Measurements from ENCODE around the gene SLC35E3. TPM values are rescaled to one million over a fixed set of nuclear protein-coding genes. Genes with fewer than 3 reads are reported as not detected.

SLC35E3 gene
- total and polyA plus RNA-seq, 2 experiments from 2014 or later = 5.5 to 13.8 TPM

GRCh38 chr12:68743356-68743755 lies 2.6 kb upstream of the SLC35E3 start (continued):
- TF ChIP-seq ETS1 (IDR thresholded peaks at IDR 0.05) = no peak
- no peak for TF ChIP-seq EZH2phosphoT487 (IDR thresholded peaks at IDR 0.05; ENCODE audit: unreplicated experiment)

GRCh38 chr12:68745376-68745903 lies 536 bp upstream of the SLC35E3 start:
- H3K36me3 ChIP-seq (ENCODE audit: insufficient read depth) = peaks cover 11% of the 10 kb centered on the region
- Mint-ChIP-seq H3K4me1 (peaks cover 9% of the 10 kb centered on the region; the same call in 2 of the 3 replicates), H3K27me3 (ENCODE audit: insufficient read depth, low read depth, poor library complexity) (peaks cover 2% of the 10 kb centered on the region), H3K9me3 (no peaks in the 10 kb centered on the region), H3K36me3 (ENCODE audit: low read depth) (peaks cover 19% of the 10 kb centered on the region), H3K27ac (peak overlapping the region; percentile 72), H3K4me3 (peak overlapping the region; percentile 97)
- peaks cover 15% of the 10 kb centered on the region for H3K79me2 ChIP-seq (replicated peaks; ENCODE audit: insufficient read depth)
- H3K4me2 ChIP-seq = peak overlapping the region; percentile 88
- peaks cover 8% of the 10 kb centered on the region; the same call in 1 of the 2 replicates for H3K4me1 ChIP-seq (ENCODE audit: insufficient read depth)
- H3F3A ChIP-seq (replicated peaks; ENCODE audit: low read depth) = 0 out of 2 replicates have a peak, but pooled peaks cover 3% of the 10 kb centered on the region
- ATAC-seq (no peak), DNase-seq (ENCODE audit: low spot score) (no peak)
- TF ChIP-seq ETS1 (IDR thresholded peaks at IDR 0.05) (no peak), JUNB (IDR thresholded peaks at IDR 0.05; ENCODE audit: unreplicated experiment) (no peak)
- no peaks in the 10 kb centered on the region for H3K9me2 ChIP-seq (ENCODE audit: insufficient read depth)
- 0 out of 2 replicates have a peak, but pooled peaks cover 4% of the 10 kb centered on the region for H4K20me1 ChIP-seq (replicated peaks; ENCODE audit: insufficient read depth)
- peak overlapping the region; percentile 88 for H3K4me3 ChIP-seq
- H3K27ac ChIP-seq (ENCODE audit: low read depth) = peak overlapping the region; percentile 28; the same call in 1 of the 2 replicates
- no peaks in the 10 kb centered on the region for H3K27me3 ChIP-seq (ENCODE audit: insufficient read depth)
- H2AFZ ChIP-seq = peak overlapping the region; percentile 69; the same call in 1 of the 2 replicates

- Mint-ChIP-seq H3K4me1 (peaks cover 9% of the 10 kb centered on the region; the same call in 2 of the 3 replicates), H3K36me3 (ENCODE audit: low read depth) (peaks cover 16% of the 10 kb centered on the region), H3K27ac (peak overlapping the region; percentile 95), H3K9me3 (no peaks in the 10 kb centered on the region), H3K27me3 (ENCODE audit: insufficient read depth, low read depth, poor library complexity) (peaks cover 4% of the 10 kb centered on the region), H3K4me3 (peak overlapping the region; percentile 97)
- TF ChIP-seq ZNF331 (CRISPR knock-in tag; IDR thresholded peaks at IDR 0.05; ENCODE audit: low read depth) = no peak
- TF ChIP-seq, protein P1, sequence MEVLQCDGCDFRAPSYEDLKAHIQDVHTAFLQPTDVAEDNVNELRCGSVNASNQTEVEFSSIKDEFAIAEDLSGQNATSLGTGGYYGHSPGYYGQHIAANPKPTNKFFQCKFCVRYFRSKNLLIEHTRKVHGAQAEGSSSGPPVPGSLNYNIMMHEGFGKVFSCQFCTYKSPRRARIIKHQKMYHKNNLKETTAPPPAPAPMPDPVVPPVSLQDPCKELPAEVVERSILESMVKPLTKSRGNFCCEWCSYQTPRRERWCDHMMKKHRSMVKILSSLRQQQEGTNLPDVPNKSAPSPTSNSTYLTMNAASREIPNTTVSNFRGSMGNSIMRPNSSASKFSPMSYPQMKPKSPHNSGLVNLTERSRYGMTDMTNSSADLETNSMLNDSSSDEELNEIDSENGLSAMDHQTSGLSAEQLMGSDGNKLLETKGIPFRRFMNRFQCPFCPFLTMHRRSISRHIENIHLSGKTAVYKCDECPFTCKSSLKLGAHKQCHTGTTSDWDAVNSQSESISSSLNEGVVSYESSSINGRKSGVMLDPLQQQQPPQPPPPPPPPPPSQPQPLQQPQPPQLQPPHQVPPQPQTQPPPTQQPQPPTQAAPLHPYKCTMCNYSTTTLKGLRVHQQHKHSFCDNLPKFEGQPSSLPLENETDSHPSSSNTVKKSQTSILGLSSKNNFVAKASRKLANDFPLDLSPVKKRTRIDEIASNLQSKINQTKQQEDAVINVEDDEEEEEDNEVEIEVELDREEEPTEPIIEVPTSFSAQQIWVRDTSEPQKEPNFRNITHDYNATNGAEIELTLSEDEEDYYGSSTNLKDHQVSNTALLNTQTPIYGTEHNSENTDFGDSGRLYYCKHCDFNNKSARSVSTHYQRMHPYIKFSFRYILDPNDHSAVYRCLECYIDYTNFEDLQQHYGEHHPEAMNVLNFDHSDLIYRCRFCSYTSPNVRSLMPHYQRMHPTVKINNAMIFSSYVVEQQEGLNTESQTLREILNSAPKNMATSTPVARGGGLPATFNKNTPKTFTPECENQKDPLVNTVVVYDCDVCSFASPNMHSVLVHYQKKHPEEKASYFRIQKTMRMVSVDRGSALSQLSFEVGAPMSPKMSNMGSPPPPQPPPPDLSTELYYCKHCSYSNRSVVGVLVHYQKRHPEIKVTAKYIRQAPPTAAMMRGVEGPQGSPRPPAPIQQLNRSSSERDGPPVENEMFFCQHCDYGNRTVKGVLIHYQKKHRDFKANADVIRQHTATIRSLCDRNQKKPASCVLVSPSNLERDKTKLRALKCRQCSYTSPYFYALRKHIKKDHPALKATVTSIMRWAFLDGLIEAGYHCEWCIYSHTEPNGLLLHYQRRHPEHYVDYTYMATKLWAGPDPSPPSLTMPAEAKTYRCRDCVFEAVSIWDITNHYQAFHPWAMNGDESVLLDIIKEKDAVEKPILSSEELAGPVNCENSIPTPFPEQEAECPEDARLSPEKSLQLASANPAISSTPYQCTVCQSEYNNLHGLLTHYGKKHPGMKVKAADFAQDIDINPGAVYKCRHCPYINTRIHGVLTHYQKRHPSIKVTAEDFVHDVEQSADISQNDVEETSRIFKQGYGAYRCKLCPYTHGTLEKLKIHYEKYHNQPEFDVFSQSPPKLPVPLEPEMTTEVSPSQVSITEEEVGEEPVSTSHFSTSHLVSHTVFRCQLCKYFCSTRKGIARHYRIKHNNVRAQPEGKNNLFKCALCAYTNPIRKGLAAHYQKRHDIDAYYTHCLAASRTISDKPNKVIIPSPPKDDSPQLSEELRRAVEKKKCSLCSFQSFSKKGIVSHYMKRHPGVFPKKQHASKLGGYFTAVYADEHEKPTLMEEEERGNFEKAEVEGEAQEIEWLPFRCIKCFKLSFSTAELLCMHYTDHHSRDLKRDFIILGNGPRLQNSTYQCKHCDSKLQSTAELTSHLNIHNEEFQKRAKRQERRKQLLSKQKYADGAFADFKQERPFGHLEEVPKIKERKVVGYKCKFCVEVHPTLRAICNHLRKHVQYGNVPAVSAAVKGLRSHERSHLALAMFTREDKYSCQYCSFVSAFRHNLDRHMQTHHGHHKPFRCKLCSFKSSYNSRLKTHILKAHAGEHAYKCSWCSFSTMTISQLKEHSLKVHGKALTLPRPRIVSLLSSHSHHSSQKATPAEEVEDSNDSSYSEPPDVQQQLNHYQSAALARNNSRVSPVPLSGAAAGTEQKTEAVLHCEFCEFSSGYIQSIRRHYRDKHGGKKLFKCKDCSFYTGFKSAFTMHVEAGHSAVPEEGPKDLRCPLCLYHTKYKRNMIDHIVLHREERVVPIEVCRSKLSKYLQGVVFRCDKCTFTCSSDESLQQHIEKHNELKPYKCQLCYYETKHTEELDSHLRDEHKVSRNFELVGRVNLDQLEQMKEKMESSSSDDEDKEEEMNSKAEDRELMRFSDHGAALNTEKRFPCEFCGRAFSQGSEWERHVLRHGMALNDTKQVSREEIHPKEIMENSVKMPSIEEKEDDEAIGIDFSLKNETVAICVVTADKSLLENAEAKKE (CRISPR knock-in tag; IDR thresholded peaks at IDR 0.05) = 0 out of 2 replicates have a peak, but pooled peaks have one; percentile 19
- peak; percentile 49 for DNase-seq (ENCODE audit: low spot score)
- Histone ChIP-seq H2AFZ (peak overlapping the region; percentile 97), H3K4me2 (peak overlapping the region; percentile 88), H3K79me2 (replicated peaks; ENCODE audit: insufficient read depth) (peaks cover 15% of the 10 kb centered on the region), H3K36me3 (ENCODE audit: insufficient read depth) (peaks cover 12% of the 10 kb centered on the region), H4K20me1 (replicated peaks; ENCODE audit: insufficient read depth) (peaks cover 4% of the 10 kb centered on the region; the same call in 1 of the 2 replicates), H3F3A (replicated peaks; ENCODE audit: low read depth) (0 out of 2 replicates have a peak, but pooled peaks cover 3% of the 10 kb centered on the region), H3K27ac (ENCODE audit: low read depth) (peak overlapping the region; percentile 58; the same call in 1 of the 2 replicates), H3K9me2 (ENCODE audit: insufficient read depth) (no peaks in the 10 kb centered on the region), H3K27me3 (ENCODE audit: insufficient read depth) (no peaks in the 10 kb centered on the region), H3K4me3 (peak overlapping the region; percentile 88), H3K4me1 (ENCODE audit: insufficient read depth) (peaks cover 8% of the 10 kb centered on the region; the same call in 1 of the 2 replicates)
- peak; percentile 48 for ATAC-seq
Measured at GRCh38 chr12:68746572-68747180, 700 bp downstream of the SLC35E3 start.

Measured in GM23338 (cell line).